Measurements from ENCODE around the gene WWC2. TPM values are rescaled to one million over a fixed set of nuclear protein-coding genes. Genes with fewer than 3 reads are reported as not detected.

Gene WWC2
- total RNA-seq, 1 experiment from 2014 or later: 82.8 TPM

GRCh38 chr4:183356173-183356830 lies 257.2 kb downstream of the WWC2 start:
- BruUV-seq (replicated peaks): no TSS peak
- Histone ChIP-seq H3K4me1 (ENCODE audit: insufficient read depth, low read length, poor library complexity, severe bottlenecking) (peaks cover 4% of the 10 kb centered on the region), H3K36me3 (ENCODE audit: insufficient read depth, low read length, poor library complexity, severe bottlenecking) (no peaks in the 10 kb centered on the region), H3K27ac (ENCODE audit: low read depth, low read length, poor library complexity, severe bottlenecking) (no peak overlapping the region), H3K4me3 (ENCODE audit: low read depth, low read length, poor library complexity, severe bottlenecking) (no peak overlapping the region), H3K27me3 (replicated peaks; ENCODE audit: insufficient read depth, low read depth, low read length, poor library complexity) (no peaks in the 10 kb centered on the region), H3K9me3 (ENCODE audit: low read depth, low read length, poor library complexity, severe bottlenecking) (no peaks in the 10 kb centered on the region)
- TF ChIP-seq EZH2 (IDR thresholded peaks at IDR 0.05; ENCODE audit: borderline replicate concordance, low read depth, low read length, poor library complexity, severe bottlenecking): no peak
- no peak for TF ChIP-seq CTCF (conservative IDR thresholded peaks at IDR 0.05; ENCODE audit: low read depth, low read length)
- no peak for DNase-seq (ENCODE audit: low spot score)
- CTCF ChIA-PET: no interaction called here
- intact Hi-C loops (cut with micrococcal nuclease; ENCODE audit: unreplicated experiment): no loop called here
- POLR2A ChIA-PET (ENCODE audit: low non-redundant PET): no interaction called here

GRCh38 chr4:183356931-183357675 lies 258.0 kb downstream of the WWC2 start:
- intact Hi-C loops (cut with micrococcal nuclease; ENCODE audit: unreplicated experiment): no loop called here
- H3K9me3 ChIP-seq (ENCODE audit: low read depth, low read length, poor library complexity, severe bottlenecking): no peaks in the 10 kb centered on the region
- no peaks in the 10 kb centered on the region for H3K36me3 ChIP-seq (ENCODE audit: insufficient read depth, low read length, poor library complexity, severe bottlenecking)
- CTCF ChIA-PET: no interaction called here
- no peak overlapping the region for H3K4me3 ChIP-seq (ENCODE audit: low read depth, low read length, poor library complexity, severe bottlenecking)
- H3K27ac ChIP-seq (ENCODE audit: low read depth, low read length, poor library complexity, severe bottlenecking): no peak overlapping the region
- POLR2A ChIA-PET (ENCODE audit: low non-redundant PET): no interaction called here
- no peaks in the 10 kb centered on the region for H3K27me3 ChIP-seq (replicated peaks; ENCODE audit: insufficient read depth, low read depth, low read length, poor library complexity)
- no peak for TF ChIP-seq CTCF (conservative IDR thresholded peaks at IDR 0.05; ENCODE audit: low read depth, low read length)
- TF ChIP-seq EZH2 (IDR thresholded peaks at IDR 0.05; ENCODE audit: borderline replicate concordance, low read depth, low read length, poor library complexity, severe bottlenecking): no peak
- DNase-seq (ENCODE audit: low spot score): no peak
- peaks cover 4% of the 10 kb centered on the region for H3K4me1 ChIP-seq (ENCODE audit: insufficient read depth, low read length, poor library complexity, severe bottlenecking)
- BruUV-seq (replicated peaks): no TSS peak

GRCh38 chr4:183358215-183358755 lies 259.2 kb downstream of the WWC2 start:
- ChIA-PET CTCF (no interaction called here), POLR2A (ENCODE audit: low non-redundant PET) (no interaction called here)
- intact Hi-C loops (cut with micrococcal nuclease; ENCODE audit: unreplicated experiment): no loop called here

More at GRCh38 chr4:183358215-183358755, 259.2 kb downstream of the WWC2 start:
- H3K4me3 ChIP-seq (ENCODE audit: low read depth, low read length, poor library complexity, severe bottlenecking): no peak overlapping the region
- H3K27ac ChIP-seq (ENCODE audit: low read depth, low read length, poor library complexity, severe bottlenecking): no peak overlapping the region
- H3K9me3 ChIP-seq (ENCODE audit: low read depth, low read length, poor library complexity, severe bottlenecking): no peaks in the 10 kb centered on the region
- H3K4me1 ChIP-seq (ENCODE audit: insufficient read depth, low read length, poor library complexity, severe bottlenecking): peaks cover 9% of the 10 kb centered on the region
- DNase-seq (ENCODE audit: low spot score): no peak
- H3K27me3 ChIP-seq (replicated peaks; ENCODE audit: insufficient read depth, low read depth, low read length, poor library complexity): no peaks in the 10 kb centered on the region
- no TSS peak for BruUV-seq (replicated peaks)
- H3K36me3 ChIP-seq (ENCODE audit: insufficient read depth, low read length, poor library complexity, severe bottlenecking): no peaks in the 10 kb centered on the region
- TF ChIP-seq CTCF (conservative IDR thresholded peaks at IDR 0.05; ENCODE audit: low read depth, low read length) (no peak), EZH2 (IDR thresholded peaks at IDR 0.05; ENCODE audit: borderline replicate concordance, low read depth, low read length, poor library complexity, severe bottlenecking) (no peak)
